ENCODE measurements around the gene DIO2.

DNA sequence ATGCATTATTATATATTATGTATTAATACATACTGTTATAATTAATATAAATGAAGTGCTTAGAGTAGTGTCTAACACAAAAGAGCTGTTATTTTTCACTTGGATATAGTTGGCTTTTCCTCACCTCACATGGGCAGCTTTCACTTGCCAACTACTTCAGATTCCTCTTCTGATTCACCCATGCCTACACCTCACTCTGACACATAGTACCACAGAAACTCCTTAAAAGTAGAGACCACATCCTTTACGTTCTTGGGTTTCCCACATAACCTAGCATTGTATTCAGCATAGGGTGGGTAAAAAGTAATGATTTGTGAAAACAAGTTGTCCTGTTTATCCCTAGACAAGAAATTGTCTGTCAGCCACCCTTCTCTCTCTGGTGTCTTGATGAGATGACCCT lies 61.0 kb downstream of the DIO2 start:
- TF ChIP-seq POLR2AphosphoS5 (IDR thresholded peaks at IDR 0.05; ENCODE audit: low read depth, low read length) (no peak), TAF1 (IDR thresholded peaks at IDR 0.05; ENCODE audit: borderline replicate concordance, insufficient read depth, low read length) (no peak), SIN3A (IDR thresholded peaks at IDR 0.05; ENCODE audit: borderline replicate concordance, insufficient read depth, low read length) (no peak)

Data from PFSK-1 (cell line).